Measurements from ENCODE around the gene RRP1B.

DNA sequence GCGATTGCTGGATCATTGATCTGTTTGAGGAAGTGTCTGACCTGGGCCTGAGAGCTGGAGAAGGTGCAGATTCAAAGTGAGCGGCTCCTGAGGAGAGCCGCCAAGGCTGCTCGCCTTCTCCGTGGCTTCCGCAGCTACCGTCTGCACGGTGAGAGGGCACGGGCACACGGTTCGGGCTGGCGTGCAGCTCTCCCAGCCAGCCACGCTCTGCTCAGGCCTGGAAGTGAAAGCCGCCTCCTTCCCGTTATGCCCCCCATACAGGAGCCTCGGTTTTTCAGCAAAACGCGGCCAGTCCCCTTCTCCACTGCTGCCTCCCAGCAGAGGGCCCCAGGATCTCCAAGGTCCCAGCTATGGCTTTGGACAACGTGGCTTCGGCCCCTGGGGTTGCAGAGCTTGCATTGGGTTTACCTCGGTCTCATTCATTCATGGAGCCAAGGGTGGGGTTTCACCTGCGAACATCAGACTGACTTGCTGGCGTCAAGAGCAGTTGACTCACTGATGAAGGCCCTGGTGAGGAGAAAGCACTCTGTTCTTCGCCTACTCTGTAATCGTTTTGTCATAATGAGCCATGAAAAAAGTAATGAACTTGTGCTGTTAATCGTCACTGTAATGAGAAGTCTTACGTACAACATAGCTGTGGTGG is 35.2 kb downstream of the RRP1B start:
- no peak for TF ChIP-seq POLR2A (IDR thresholded peaks at IDR 0.05)
- TF ChIP-seq, protein P1, sequence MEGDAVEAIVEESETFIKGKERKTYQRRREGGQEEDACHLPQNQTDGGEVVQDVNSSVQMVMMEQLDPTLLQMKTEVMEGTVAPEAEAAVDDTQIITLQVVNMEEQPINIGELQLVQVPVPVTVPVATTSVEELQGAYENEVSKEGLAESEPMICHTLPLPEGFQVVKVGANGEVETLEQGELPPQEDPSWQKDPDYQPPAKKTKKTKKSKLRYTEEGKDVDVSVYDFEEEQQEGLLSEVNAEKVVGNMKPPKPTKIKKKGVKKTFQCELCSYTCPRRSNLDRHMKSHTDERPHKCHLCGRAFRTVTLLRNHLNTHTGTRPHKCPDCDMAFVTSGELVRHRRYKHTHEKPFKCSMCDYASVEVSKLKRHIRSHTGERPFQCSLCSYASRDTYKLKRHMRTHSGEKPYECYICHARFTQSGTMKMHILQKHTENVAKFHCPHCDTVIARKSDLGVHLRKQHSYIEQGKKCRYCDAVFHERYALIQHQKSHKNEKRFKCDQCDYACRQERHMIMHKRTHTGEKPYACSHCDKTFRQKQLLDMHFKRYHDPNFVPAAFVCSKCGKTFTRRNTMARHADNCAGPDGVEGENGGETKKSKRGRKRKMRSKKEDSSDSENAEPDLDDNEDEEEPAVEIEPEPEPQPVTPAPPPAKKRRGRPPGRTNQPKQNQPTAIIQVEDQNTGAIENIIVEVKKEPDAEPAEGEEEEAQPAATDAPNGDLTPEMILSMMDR (IDR thresholded peaks at IDR 0.05), result no peak

Measured in esophagus squamous epithelium (tissue), 4 donors.